ENCODE measurements around the gene LMO7. TPM values are rescaled to one million over a fixed set of nuclear protein-coding genes. Genes with fewer than 3 reads are reported as not detected.

The LMO7 gene
- total and polyA plus RNA-seq, 2 experiments from 2014 or later, result 47.2 to 105 TPM

GRCh38 chr13:75736173-75736572 lies 100.0 kb downstream of the LMO7 start:
- H3K27ac ChIP-seq, result no peak overlapping the region
- H4K20me1 ChIP-seq (ENCODE audit: insufficient read depth, poor library complexity, severe bottlenecking), result no peaks in the 10 kb centered on the region
- DNase-seq (ENCODE audit: low spot score), result no peak
- H3K27me3 ChIP-seq, result no peaks in the 10 kb centered on the region
- H3K4me1 ChIP-seq (ENCODE audit: insufficient read depth), result no peaks in the 10 kb centered on the region
- no peak overlapping the region for H3K4me2 ChIP-seq
- H2AFZ ChIP-seq, result no peak overlapping the region
- TF ChIP-seq CTCF (IDR thresholded peaks at IDR 0.05; ENCODE audit: poor library complexity) (no peak), EZH2phosphoT487 (IDR thresholded peaks at IDR 0.05; ENCODE audit: low read depth, severe bottlenecking, unreplicated experiment) (no peak), EZH2 (IDR thresholded peaks at IDR 0.05; ENCODE audit: borderline replicate concordance) (no peak)
- no peak overlapping the region for H3K4me3 ChIP-seq
- H3K36me3 ChIP-seq (replicated peaks; ENCODE audit: insufficient read depth, low read depth), result no peaks in the 10 kb centered on the region
- H3K79me2 ChIP-seq, result no peaks in the 10 kb centered on the region
- WGBS (ENCODE audit: low lambda C conversion rate, missing lambda C conversion rate), result 72% methylated on average over 3 of the region's 3 CpGs
- no peaks in the 10 kb centered on the region for H3K9me2 ChIP-seq (replicated peaks; ENCODE audit: insufficient read depth)
- no peaks in the 10 kb centered on the region for H3K9me3 ChIP-seq (ENCODE audit: low read depth)

GRCh38 chr13:75738841-75739240 lies 102.7 kb downstream of the LMO7 start:
- Histone ChIP-seq H3K9me3 (ENCODE audit: low read depth) (no peaks in the 10 kb centered on the region), H4K20me1 (ENCODE audit: insufficient read depth, poor library complexity, severe bottlenecking) (no peaks in the 10 kb centered on the region), H3K79me2 (no peaks in the 10 kb centered on the region), H3K36me3 (replicated peaks; ENCODE audit: insufficient read depth, low read depth) (no peaks in the 10 kb centered on the region), H3K4me2 (no peak overlapping the region), H3K4me1 (ENCODE audit: insufficient read depth) (no peaks in the 10 kb centered on the region), H3K4me3 (no peak overlapping the region), H3K27me3 (no peaks in the 10 kb centered on the region), H3K27ac (no peak overlapping the region), H3K9me2 (replicated peaks; ENCODE audit: insufficient read depth) (no peaks in the 10 kb centered on the region), H2AFZ (no peak overlapping the region)
- no peak for DNase-seq (ENCODE audit: low spot score)
- WGBS (ENCODE audit: low lambda C conversion rate, missing lambda C conversion rate), result 60% methylated on average over 1 of the region's 1 CpG
- TF ChIP-seq CTCF (IDR thresholded peaks at IDR 0.05; ENCODE audit: poor library complexity) (no peak), EZH2 (IDR thresholded peaks at IDR 0.05; ENCODE audit: borderline replicate concordance) (no peak), EZH2phosphoT487 (IDR thresholded peaks at IDR 0.05; ENCODE audit: low read depth, severe bottlenecking, unreplicated experiment) (no peak)

- H4K20me1 ChIP-seq (ENCODE audit: insufficient read depth, poor library complexity, severe bottlenecking), result no peaks in the 10 kb centered on the region
- no peaks in the 10 kb centered on the region for H3K27me3 ChIP-seq
- H3K79me2 ChIP-seq, result no peaks in the 10 kb centered on the region
- no peak for DNase-seq (ENCODE audit: low spot score)
- H3K4me3 ChIP-seq, result no peak overlapping the region
- no peak overlapping the region for H3K27ac ChIP-seq
- no peaks in the 10 kb centered on the region for H3K9me3 ChIP-seq (ENCODE audit: low read depth)
- H3K4me2 ChIP-seq, result no peak overlapping the region
- no peak overlapping the region for H2AFZ ChIP-seq
- TF ChIP-seq EZH2 (IDR thresholded peaks at IDR 0.05; ENCODE audit: borderline replicate concordance), result no peak
- no peak for TF ChIP-seq EZH2phosphoT487 (IDR thresholded peaks at IDR 0.05; ENCODE audit: low read depth, severe bottlenecking, unreplicated experiment)
- TF ChIP-seq CTCF (IDR thresholded peaks at IDR 0.05; ENCODE audit: poor library complexity), result no peak
- no peaks in the 10 kb centered on the region for H3K4me1 ChIP-seq (ENCODE audit: insufficient read depth)
- no peaks in the 10 kb centered on the region for H3K36me3 ChIP-seq (replicated peaks; ENCODE audit: insufficient read depth, low read depth)
- H3K9me2 ChIP-seq (replicated peaks; ENCODE audit: insufficient read depth), result no peaks in the 10 kb centered on the region
- 97% methylated on average over 2 of the region's 2 CpGs for WGBS (ENCODE audit: low lambda C conversion rate, missing lambda C conversion rate)
Observed at GRCh38 chr13:75739244-75739868, 103.2 kb downstream of the LMO7 start.
